K562 (cell line): ENCODE results near the gene RIPK4. TPM values are rescaled to one million over a fixed set of nuclear protein-coding genes. Genes with fewer than 3 reads are reported as not detected.

Source experiments
- ATAC-seq: fragments of 200-7000 bp; cut with Tn5 transposase; 3 replicates; pipeline ENCODE4 v1.9.1; 2020; ENCODE audit warnings: moderate library complexity
- BruUV-seq: library from RNA; stranded (reverse); fragments of 400-500 nt; replicated peaks from 2 replicates; lab custom pipeline; 2021; lab: Mats Ljungman, UMichigan
- CTCF ChIA-PET: fragments of 300-600 bp; formaldehyde crosslinking; extraction: SDS; loops from one replicate; lab custom pipeline; 2021; ENCODE audit warnings: low intra/inter-chr PET ratio; lab: Yijun Ruan, JAX
- POLR2A ChIA-PET: fragments of 300-600, 350-650 bp; sonication (Branson Sonifier 250); formaldehyde crosslinking; extraction: SDS; loops from one replicate; lab custom pipeline; 2021; ENCODE audit warnings: antibody characterized with exemption, inconsistent platforms; lab: Yijun Ruan, JAX
- DNase-seq, 4 experiments: peaks; one replicate each; pipeline versions ENCODE4 v3.0.0 to v3.0.0-alpha.2; 2011 to 2018; ENCODE audit warnings: low spot score in 3 of 4, mixed read lengths in 3 of 4; ENCODE audit errors: extremely low read depth in 1 of 4
- FAIRE-seq: peaks from 2 replicates; lab custom pipeline; 2011; peaks lifted over from hg19 to GRCh38; lab: Jason Lieb, UNC
- H2AFZ ChIP-seq: 2 replicates; pipeline ENCODE4 v1.6.0; 2011; ENCODE audit warnings: low read depth, low read length, control low read depth, inconsistent platforms
- H3K27ac ChIP-seq: fragments of 200-600 bp; 3 replicates; pipeline ENCODE4 v1.8.0; 2011; ENCODE audit warnings: low read depth, mild to moderate bottlenecking, control low read depth, inconsistent platforms, low read length, moderate library complexity, mixed read lengths; ENCODE audit errors: extremely low read depth
- H3K27me3 ChIP-seq, 2 experiments: fragments of 300-600 bp in 1 of 2; 2 replicates in 1 of 2; 3 replicates in 1 of 2; pipeline versions ENCODE4 v1.6.0 to v1.8.0; 2011; ENCODE audit warnings: inconsistent platforms in 2 of 2, low read length in 2 of 2, mild to moderate bottlenecking in 1 of 2, mixed read lengths in 1 of 2, moderate library complexity in 1 of 2; ENCODE audit not compliant: control insufficient read depth in 2 of 2, insufficient read depth in 2 of 2
- H3K36me3 ChIP-seq: fragments of 300-600 bp; 3 replicates; pipeline ENCODE4 v1.8.0; 2011; ENCODE audit warnings: mild to moderate bottlenecking, low read length, inconsistent platforms; ENCODE audit not compliant: control insufficient read depth, insufficient read depth
- H3K4me1 ChIP-seq, 2 experiments: fragments of 200-600 bp in 1 of 2; replicated peaks in 1 of 2; 2 replicates in 1 of 2; 3 replicates in 1 of 2; pipeline versions ENCODE4 v1.5.1 to v1.8.0; 2011; ENCODE audit warnings: inconsistent platforms in 2 of 2, low read length in 2 of 2, mild to moderate bottlenecking in 1 of 2, mixed read lengths in 1 of 2, moderate library complexity in 1 of 2; ENCODE audit not compliant: control insufficient read depth in 2 of 2, insufficient read depth in 2 of 2
- H3K4me2 ChIP-seq: 2 replicates; pipeline ENCODE4 v1.6.1; 2011; ENCODE audit warnings: low read length, control low read depth, inconsistent platforms, mixed read lengths; ENCODE audit not compliant: insufficient read depth
- H3K4me3 ChIP-seq: fragments of 200-600 bp; sonication (generic), shearing (Covaris generic); 2 replicates; pipeline ENCODE4 v1.5.1; 2016; ENCODE audit warnings: control low read depth, inconsistent platforms
- H3K79me2 ChIP-seq: fragments of 200-600 bp; 3 replicates; pipeline ENCODE4 v1.8.0; 2011; ENCODE audit warnings: low read length, inconsistent platforms; ENCODE audit not compliant: control insufficient read depth, insufficient read depth
- H3K9ac ChIP-seq, 2 experiments: 2 replicates each; pipeline versions ENCODE4 v1.6.0 to v1.6.1; 2011; ENCODE audit warnings: low read depth in 2 of 2, low read length in 2 of 2, control low read depth in 1 of 2, inconsistent platforms in 1 of 2, mild to moderate bottlenecking in 1 of 2, mixed read lengths in 1 of 2; ENCODE audit not compliant: insufficient read depth in 1 of 2
- H3K9me1 ChIP-seq: one replicate; pipeline ENCODE4 v1.6.0; 2011; ENCODE audit warnings: inconsistent platforms, mild to moderate bottlenecking, low read length, moderate library complexity; ENCODE audit not compliant: control insufficient read depth, insufficient read depth
- H3K9me3 ChIP-seq: replicated peaks from 2 replicates; pipeline ENCODE4 v1.5.1; 2011; ENCODE audit warnings: low read depth, low read length, inconsistent platforms; ENCODE audit not compliant: control insufficient read depth, insufficient read depth
- H4K20me1 ChIP-seq: replicated peaks from 2 replicates; pipeline ENCODE4 v1.6.1; 2011; ENCODE audit warnings: low read length, inconsistent platforms, mixed read lengths; ENCODE audit not compliant: control insufficient read depth, insufficient read depth
- ATF3 ChIP-seq, 2 experiments: fragments of 450-650 bp in 1 of 2; sonication (generic) in 1 of 2; formaldehyde crosslinking in 1 of 2; IDR thresholded peaks in 1 of 2; conservative IDR thresholded peaks in 1 of 2; 2 replicates each; pipeline versions ENCODE4 v1.6.1 to v1.8.1; 2016 to 2023; ENCODE audit warnings: mild to moderate bottlenecking in 2 of 2, moderate library complexity in 2 of 2, inconsistent platforms in 1 of 2, missing genetic modification reagents in 1 of 2
- CREBBP ChIP-seq: IDR thresholded peaks from one replicate; pipeline ENCODE4 v1.6.1; 2012; ENCODE audit warnings: low read depth, mild to moderate bottlenecking, control low read depth, inconsistent platforms, low read length
- DIDO1 ChIP-seq: fragments of 450-650 bp; IDR thresholded peaks from 2 replicates; pipeline ENCODE4 v1.6.1; 2016; ENCODE audit warnings: low read depth, missing biosample characterization, missing genetic modification characterization
- FOS ChIP-seq: IDR thresholded peaks from 3 replicates; pipeline ENCODE4 v1.6.1; 2011; ENCODE audit not compliant: insufficient read length; ENCODE audit errors: extremely low read depth
- MAX ChIP-seq: sonication (generic); formaldehyde crosslinking; IDR thresholded peaks from 2 replicates; pipeline ENCODE4 v1.9.0; 2022; ENCODE audit warnings: mild to moderate bottlenecking, missing genetic modification reagents
- MYBL2 ChIP-seq, 2 experiments: fragments of 450-650 bp in 1 of 2; sonication (generic) in 1 of 2; formaldehyde crosslinking in 1 of 2; IDR thresholded peaks; 2 replicates each; pipeline versions ENCODE4 v1.6.1 to v1.8.1; 2017 to 2022; ENCODE audit warnings: borderline replicate concordance in 1 of 2, inconsistent platforms in 1 of 2, low read depth in 1 of 2, mild to moderate bottlenecking in 1 of 2, missing genetic modification reagents in 1 of 2, moderate library complexity in 1 of 2
- RFX1 ChIP-seq: fragments of 450-650 bp; IDR thresholded peaks from 2 replicates; pipeline ENCODE4 v1.6.1; 2016; ENCODE audit warnings: mild to moderate bottlenecking, moderate library complexity
- ZNF76 ChIP-seq: fragments of 250-450 bp; sonication (Bioruptor Pico); IDR thresholded peaks from 2 replicates; pipeline ENCODE4 v1.4.0; 2020; ENCODE audit warnings: mild to moderate bottlenecking, moderate library complexity, borderline replicate concordance
- WGBS: fragments of 100-300 bp; shearing (Covaris generic); methylation state at CpG from one replicate; pipeline ENCODE4 v1.1.6; 2016; ENCODE audit warnings: low coverage, mixed read lengths; ENCODE audit not compliant: insufficient coverage; ENCODE audit errors: missing lambda C conversion rate; 5-methylcytosine and 5-hydroxymethylcytosine counted together
- in situ Hi-C: fragments of 300-500 bp; cut with MboI; formaldehyde crosslinking; loops from 4 replicates; pipeline ENCODE4 v1.15.0; 2018; ENCODE audit warnings: inconsistent platforms, mixed read lengths
- intact Hi-C: fragments of 100-400 bp; cut with micrococcal nuclease; formaldehyde crosslinking; loops from 2 replicates; pipeline ENCODE4 v1.14.2; 2022
- polyA plus RNA-seq, 8 experiments: library from polyadenylated mRNA; depleted of rRNA in 4 of 8; stranded (reverse) in 5 of 8; unstranded in 3 of 8; fragments of >200 nt; fragmentation: Nextera tagmentation in 2 of 8; fragmentation: Illumina TruSeq in 1 of 8; extraction: Ambion mirVana in 2 of 8; extraction: Trizol in 1 of 8; gene quantifications; 2 replicates each; pipeline versions ENCODE4 v1.2.1 to v1.2.3, GENCODE V29; 2011 to 2014; ENCODE audit warnings: inconsistent platforms in 1 of 8, missing spikeins in 1 of 8
- total RNA-seq, 7 experiments: library from RNA; depleted of rRNA in 6 of 7; stranded (reverse); fragments of >200 nt in 6 of 7; fragmentation: Illumina TruSeq in 2 of 7; extraction: Trizol in 2 of 7; gene quantifications; 2 replicates each; pipeline versions ENCODE4 v1.2.1 to v1.2.3, GENCODE V29; 2011 to 2021; ENCODE audit warnings: low replicate concordance in 1 of 7
- TF ChIP-seq, protein P1 (sequence below), 3 experiments: IDR thresholded peaks in 2 of 3; conservative IDR thresholded peaks in 1 of 3; 2 replicates each; pipeline ENCODE4 v1.5.1; 2011 to 2012; ENCODE audit warnings: low read length in 3 of 3, mild to moderate bottlenecking in 3 of 3, control low read depth in 2 of 3, improper control_type of control experiment in 1 of 3, inconsistent platforms in 1 of 3, low read depth in 1 of 3, mixed read lengths in 1 of 3, moderate library complexity in 1 of 3; ENCODE audit not compliant: insufficient read depth in 2 of 3
- TF ChIP-seq, protein P2 (sequence below): fragments of 450-650 bp; IDR thresholded peaks from 2 replicates; pipeline ENCODE4 v1.6.1; 2016; ENCODE audit warnings: antibody characterized with exemption
- TF ChIP-seq, protein P3 (sequence below): fragments of 450-650 bp; IDR thresholded peaks from 2 replicates; pipeline ENCODE4 v1.6.1; 2017; ENCODE audit warnings: antibody characterized with exemption, mild to moderate bottlenecking

Gene RIPK4
- total and polyA plus RNA-seq, 9 of the 15 experiments (the other 6 are each of a cell fraction or from before 2014, with no cell fraction given), result not detected

GRCh38 chr21:41750051-41750450 is 16.8 kb downstream of the RIPK4 start:
- Histone ChIP-seq H3K9me1 (no peaks in the 10 kb centered on the region), H3K4me2 (no peak overlapping the region), H3K4me3 (no peak overlapping the region), H4K20me1 (peaks cover 34% of the 10 kb centered on the region; the same call in 1 of the 2 replicates), H3K4me1 (no peaks in the 10 kb centered on the region; a peak in 1 of 5 replicates), H3K79me2 (no peaks in the 10 kb centered on the region), H3K9me3 (no peaks in the 10 kb centered on the region), H2AFZ (no peak overlapping the region), H3K9ac (no peak overlapping the region), H3K27ac (no peak overlapping the region), H3K27me3 (peaks cover 89 to 92% of the 10 kb centered on the region in 2 experiments), H3K36me3 (no peaks in the 10 kb centered on the region)
- intact Hi-C loops, result no loop called here
- ChIA-PET POLR2A (interaction anchor here (0.5 to 3.9 kb wide), 3 partner anchors 12 to 485 kb away, joined by 3 to 13 read pairs (median 5); no protein-coding TSS in a partner anchor), CTCF (no interaction called here)
- in situ Hi-C loops, result no loop called here
- DNase-seq (no peak), ATAC-seq (no peak), FAIRE-seq (no peak)
- BruUV-seq, result no TSS peak
- TF ChIP-seq, protein P1, sequence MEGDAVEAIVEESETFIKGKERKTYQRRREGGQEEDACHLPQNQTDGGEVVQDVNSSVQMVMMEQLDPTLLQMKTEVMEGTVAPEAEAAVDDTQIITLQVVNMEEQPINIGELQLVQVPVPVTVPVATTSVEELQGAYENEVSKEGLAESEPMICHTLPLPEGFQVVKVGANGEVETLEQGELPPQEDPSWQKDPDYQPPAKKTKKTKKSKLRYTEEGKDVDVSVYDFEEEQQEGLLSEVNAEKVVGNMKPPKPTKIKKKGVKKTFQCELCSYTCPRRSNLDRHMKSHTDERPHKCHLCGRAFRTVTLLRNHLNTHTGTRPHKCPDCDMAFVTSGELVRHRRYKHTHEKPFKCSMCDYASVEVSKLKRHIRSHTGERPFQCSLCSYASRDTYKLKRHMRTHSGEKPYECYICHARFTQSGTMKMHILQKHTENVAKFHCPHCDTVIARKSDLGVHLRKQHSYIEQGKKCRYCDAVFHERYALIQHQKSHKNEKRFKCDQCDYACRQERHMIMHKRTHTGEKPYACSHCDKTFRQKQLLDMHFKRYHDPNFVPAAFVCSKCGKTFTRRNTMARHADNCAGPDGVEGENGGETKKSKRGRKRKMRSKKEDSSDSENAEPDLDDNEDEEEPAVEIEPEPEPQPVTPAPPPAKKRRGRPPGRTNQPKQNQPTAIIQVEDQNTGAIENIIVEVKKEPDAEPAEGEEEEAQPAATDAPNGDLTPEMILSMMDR (IDR thresholded peaks at IDR 0.05 in 2 of 3, conservative IDR thresholded peaks at IDR 0.05 in 1 of 3; ENCODE audit: insufficient read depth in 2 of 3, low read depth in 1 of 3, low read length in 3 of 3), result no peak
- TF ChIP-seq, protein P2, sequence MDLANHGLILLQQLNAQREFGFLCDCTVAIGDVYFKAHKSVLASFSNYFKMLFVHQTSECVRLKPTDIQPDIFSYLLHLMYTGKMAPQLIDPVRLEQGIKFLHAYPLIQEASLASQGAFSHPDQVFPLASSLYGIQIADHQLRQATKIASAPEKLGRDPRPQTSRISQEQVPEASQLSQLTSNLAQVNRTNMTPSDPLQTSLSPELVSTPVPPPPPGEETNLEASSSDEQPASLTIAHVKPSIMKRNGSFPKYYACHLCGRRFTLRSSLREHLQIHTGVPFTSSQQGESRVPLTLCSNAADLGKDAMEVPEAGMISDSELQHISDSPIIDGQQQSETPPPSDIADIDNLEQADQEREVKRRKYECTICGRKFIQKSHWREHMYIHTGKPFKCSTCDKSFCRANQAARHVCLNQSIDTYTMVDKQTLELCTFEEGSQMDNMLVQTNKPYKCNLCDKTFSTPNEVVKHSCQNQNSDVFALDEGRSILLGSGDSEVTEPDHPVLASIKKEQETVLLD, result no peak
- TF ChIP-seq DIDO1 (tag) (no peak), MAX (CRISPR knock-in tag) (no peak), CREBBP (no peak), MYBL2 (IDR thresholded peaks at IDR 0.05; ENCODE audit: low read depth) (no peak), MYBL2 (CRISPR knock-in tag; IDR thresholded peaks at IDR 0.05; ENCODE audit: borderline replicate concordance) (no peak), RFX1 (no peak), ZNF76 (CRISPR knock-in tag) (no peak), FOS (no peak), ATF3 (IDR thresholded peaks at IDR 0.05) (no peak), ATF3 (CRISPR knock-in tag; conservative IDR thresholded peaks at IDR 0.05) (no peak)
- TF ChIP-seq, protein P3, sequence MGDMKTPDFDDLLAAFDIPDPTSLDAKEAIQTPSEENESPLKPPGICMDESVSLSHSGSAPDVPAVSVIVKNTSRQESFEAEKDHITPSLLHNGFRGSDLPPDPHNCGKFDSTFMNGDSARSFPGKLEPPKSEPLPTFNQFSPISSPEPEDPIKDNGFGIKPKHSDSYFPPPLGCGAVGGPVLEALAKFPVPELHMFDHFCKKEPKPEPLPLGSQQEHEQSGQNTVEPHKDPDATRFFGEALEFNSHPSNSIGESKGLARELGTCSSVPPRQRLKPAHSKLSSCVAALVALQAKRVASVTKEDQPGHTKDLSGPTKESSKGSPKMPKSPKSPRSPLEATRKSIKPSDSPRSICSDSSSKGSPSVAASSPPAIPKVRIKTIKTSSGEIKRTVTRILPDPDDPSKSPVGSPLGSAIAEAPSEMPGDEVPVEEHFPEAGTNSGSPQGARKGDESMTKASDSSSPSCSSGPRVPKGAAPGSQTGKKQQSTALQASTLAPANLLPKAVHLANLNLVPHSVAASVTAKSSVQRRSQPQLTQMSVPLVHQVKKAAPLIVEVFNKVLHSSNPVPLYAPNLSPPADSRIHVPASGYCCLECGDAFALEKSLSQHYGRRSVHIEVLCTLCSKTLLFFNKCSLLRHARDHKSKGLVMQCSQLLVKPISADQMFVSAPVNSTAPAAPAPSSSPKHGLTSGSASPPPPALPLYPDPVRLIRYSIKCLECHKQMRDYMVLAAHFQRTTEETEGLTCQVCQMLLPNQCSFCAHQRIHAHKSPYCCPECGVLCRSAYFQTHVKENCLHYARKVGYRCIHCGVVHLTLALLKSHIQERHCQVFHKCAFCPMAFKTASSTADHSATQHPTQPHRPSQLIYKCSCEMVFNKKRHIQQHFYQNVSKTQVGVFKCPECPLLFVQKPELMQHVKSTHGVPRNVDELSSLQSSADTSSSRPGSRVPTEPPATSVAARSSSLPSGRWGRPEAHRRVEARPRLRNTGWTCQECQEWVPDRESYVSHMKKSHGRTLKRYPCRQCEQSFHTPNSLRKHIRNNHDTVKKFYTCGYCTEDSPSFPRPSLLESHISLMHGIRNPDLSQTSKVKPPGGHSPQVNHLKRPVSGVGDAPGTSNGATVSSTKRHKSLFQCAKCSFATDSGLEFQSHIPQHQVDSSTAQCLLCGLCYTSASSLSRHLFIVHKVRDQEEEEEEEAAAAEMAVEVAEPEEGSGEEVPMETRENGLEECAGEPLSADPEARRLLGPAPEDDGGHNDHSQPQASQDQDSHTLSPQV, result no peak
- WGBS, result 2% methylated on average over 7 of the region's 7 CpGs
